ENCODE measurements around the gene CBFA2T2. TPM values are rescaled to one million over a fixed set of nuclear protein-coding genes. Genes with fewer than 3 reads are reported as not detected.

The CBFA2T2 gene
- total RNA-seq, 3 donors from 2014 or later (not counting 1 experiment from before 2014, with no cell fraction given) = 16.5 to 27.5 (median 18.5) TPM

DNA sequence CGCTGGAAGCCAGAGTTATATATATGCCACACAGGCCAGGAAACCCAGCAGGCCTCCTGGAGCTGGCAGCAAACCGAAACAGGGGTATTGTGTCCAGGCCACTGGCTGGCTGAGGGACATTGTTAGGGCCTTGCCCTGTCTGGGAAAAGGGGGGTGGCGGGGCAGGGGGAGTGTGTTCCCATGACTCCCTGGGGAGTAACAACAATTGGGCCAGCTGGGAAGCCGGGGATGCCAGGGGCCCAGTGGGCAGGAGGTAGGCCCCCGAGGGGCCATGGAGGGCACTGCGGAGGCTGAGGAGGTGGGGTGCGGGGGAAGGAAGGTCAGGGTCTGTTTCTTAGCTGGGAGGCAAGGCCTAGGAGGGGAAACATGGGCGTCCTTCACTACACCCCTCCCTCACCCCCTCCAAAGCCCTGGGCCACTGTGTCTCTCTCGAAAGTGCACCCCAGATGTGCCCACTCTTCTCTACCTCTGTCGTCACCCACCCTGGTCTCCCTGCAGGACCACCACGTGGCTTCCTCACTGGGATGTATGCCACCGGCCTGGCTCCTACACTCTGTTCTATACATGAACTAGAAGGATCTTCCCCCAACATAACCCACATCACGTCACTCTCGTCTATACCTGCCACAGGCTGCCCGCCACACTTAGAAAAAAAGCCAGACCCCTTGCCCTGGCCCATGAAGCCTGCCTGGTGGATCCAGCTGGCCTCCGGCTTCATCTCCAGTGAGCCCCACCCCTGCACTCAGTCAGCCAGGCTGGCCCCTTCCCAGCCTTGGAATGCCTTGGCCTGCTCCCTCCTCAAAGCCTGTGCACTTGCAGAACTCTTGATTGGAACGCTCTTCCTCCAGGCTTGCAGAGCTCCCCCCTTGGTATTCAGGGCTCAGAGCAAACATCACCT is 204.1 kb downstream of the CBFA2T2 start:
- ATAC-seq (no peak), DNase-seq (no peak)
- Histone ChIP-seq H3K27me3 (ENCODE audit: control insufficient read depth, insufficient read depth, low read length) (no peaks in the 10 kb centered on the region), H3K36me3 (ENCODE audit: control insufficient read depth, insufficient read depth, low read length) (no peaks in the 10 kb centered on the region), H3K27ac (ENCODE audit: low read length) (no peak overlapping the region), H3K4me1 (ENCODE audit: control insufficient read depth, insufficient read depth, low read length) (peaks cover 21% of the 10 kb centered on the region), H3K9me3 (ENCODE audit: control insufficient read depth, insufficient read depth, low read length) (no peaks in the 10 kb centered on the region), H3K4me3 (ENCODE audit: low read length) (no peak overlapping the region)
- H3K4me1 Mint-ChIP-seq = peaks cover 8 to 9% of the 10 kb centered on the region in 2 donors
- no peaks in the 10 kb centered on the region for H3K9me3 Mint-ChIP-seq
- TF ChIP-seq, protein P1, sequence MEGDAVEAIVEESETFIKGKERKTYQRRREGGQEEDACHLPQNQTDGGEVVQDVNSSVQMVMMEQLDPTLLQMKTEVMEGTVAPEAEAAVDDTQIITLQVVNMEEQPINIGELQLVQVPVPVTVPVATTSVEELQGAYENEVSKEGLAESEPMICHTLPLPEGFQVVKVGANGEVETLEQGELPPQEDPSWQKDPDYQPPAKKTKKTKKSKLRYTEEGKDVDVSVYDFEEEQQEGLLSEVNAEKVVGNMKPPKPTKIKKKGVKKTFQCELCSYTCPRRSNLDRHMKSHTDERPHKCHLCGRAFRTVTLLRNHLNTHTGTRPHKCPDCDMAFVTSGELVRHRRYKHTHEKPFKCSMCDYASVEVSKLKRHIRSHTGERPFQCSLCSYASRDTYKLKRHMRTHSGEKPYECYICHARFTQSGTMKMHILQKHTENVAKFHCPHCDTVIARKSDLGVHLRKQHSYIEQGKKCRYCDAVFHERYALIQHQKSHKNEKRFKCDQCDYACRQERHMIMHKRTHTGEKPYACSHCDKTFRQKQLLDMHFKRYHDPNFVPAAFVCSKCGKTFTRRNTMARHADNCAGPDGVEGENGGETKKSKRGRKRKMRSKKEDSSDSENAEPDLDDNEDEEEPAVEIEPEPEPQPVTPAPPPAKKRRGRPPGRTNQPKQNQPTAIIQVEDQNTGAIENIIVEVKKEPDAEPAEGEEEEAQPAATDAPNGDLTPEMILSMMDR (IDR thresholded peaks at IDR 0.05) = no peak
- no peaks in the 10 kb centered on the region for H3K27me3 Mint-ChIP-seq (ENCODE audit: low read depth in 2 of 2)
- H3K36me3 Mint-ChIP-seq = no peaks in the 10 kb centered on the region
- no peak overlapping the region for H3K27ac Mint-ChIP-seq
- intact Hi-C loops (cut with micrococcal nuclease) = no loop called here
- no peak overlapping the region for H3K4me3 Mint-ChIP-seq
- 91% methylated on average over 14 of the region's 17 CpGs for WGBS (ENCODE audit: insufficient coverage)

DNA sequence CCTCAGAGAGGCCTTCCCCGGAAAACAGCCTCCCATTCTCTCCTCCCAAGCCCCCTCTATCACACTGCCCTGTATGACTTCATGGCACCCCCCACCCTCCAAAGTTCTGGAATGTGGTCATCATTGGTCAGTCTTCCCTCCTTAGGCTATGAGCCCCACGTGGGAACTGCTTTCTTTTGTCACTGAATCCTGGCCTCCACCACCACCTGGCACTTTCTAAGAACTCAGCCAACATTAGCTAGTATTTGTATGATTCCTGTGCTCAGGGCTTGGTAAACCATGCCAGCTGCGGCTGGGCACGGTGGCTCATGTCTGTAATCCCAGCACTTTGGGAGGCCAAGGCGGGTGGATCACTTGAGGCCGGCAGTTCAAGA is 204.7 kb downstream of the CBFA2T2 start:
- Histone ChIP-seq H3K9me3 (ENCODE audit: control insufficient read depth, insufficient read depth, low read length) (no peaks in the 10 kb centered on the region), H3K27me3 (ENCODE audit: control insufficient read depth, insufficient read depth, low read length) (no peaks in the 10 kb centered on the region), H3K27ac (ENCODE audit: low read length) (no peak overlapping the region), H3K36me3 (ENCODE audit: control insufficient read depth, insufficient read depth, low read length) (no peaks in the 10 kb centered on the region), H3K4me1 (ENCODE audit: control insufficient read depth, insufficient read depth, low read length) (peaks cover 15% of the 10 kb centered on the region), H3K4me3 (ENCODE audit: low read length) (no peak overlapping the region)
- Mint-ChIP-seq H3K4me1 (peaks cover 6 to 7% of the 10 kb centered on the region in 2 donors), H3K27me3 (ENCODE audit: low read depth in 2 of 2) (no peaks in the 10 kb centered on the region), H3K27ac (no peak overlapping the region), H3K36me3 (no peaks in the 10 kb centered on the region), H3K9me3 (no peaks in the 10 kb centered on the region), H3K4me3 (no peak overlapping the region)
- intact Hi-C loops (cut with micrococcal nuclease) = no loop called here
- no peak for DNase-seq
- 89% methylated on average over 6 of the region's 6 CpGs for WGBS (ENCODE audit: insufficient coverage)
- no peak for ATAC-seq
- TF ChIP-seq, protein P1 (IDR thresholded peaks at IDR 0.05) = no peak

DNA sequence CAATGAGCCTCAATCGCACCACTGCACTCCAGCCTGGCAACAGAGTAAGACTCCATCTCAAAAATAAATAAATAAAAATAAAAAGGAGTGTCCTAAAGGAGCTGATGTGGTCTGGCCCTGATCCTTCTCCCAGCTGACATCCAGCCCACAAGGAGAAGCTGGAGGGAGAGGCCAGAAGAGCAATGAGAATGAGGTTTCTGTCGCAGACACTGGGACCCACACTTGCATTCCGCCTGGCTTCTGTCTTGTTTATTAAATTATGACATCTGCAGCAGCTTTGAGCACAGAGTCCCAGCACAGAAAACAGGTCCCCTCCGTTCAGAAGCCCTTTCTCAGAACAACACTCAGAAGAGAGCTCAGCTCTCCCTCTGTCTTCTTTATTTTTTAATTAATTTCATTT is 206.6 kb downstream of the CBFA2T2 start:
- H3K4me3 Mint-ChIP-seq = no peak overlapping the region
- WGBS (ENCODE audit: insufficient coverage) = 96% methylated on average over 3 of the region's 4 CpGs
- no peak for DNase-seq
- TF ChIP-seq, protein P1 (IDR thresholded peaks at IDR 0.05) = no peak
- no peaks in the 10 kb centered on the region for H3K36me3 Mint-ChIP-seq
- no peaks in the 10 kb centered on the region for H3K27me3 ChIP-seq (ENCODE audit: control insufficient read depth, insufficient read depth, low read length)
- H3K9me3 Mint-ChIP-seq = no peaks in the 10 kb centered on the region
- no peak for ATAC-seq
- no peaks in the 10 kb centered on the region for H3K9me3 ChIP-seq (ENCODE audit: control insufficient read depth, insufficient read depth, low read length)
- no peaks in the 10 kb centered on the region for H3K4me1 Mint-ChIP-seq
- no peaks in the 10 kb centered on the region for H3K36me3 ChIP-seq (ENCODE audit: control insufficient read depth, insufficient read depth, low read length)
- H3K4me1 ChIP-seq (ENCODE audit: control insufficient read depth, insufficient read depth, low read length) = no peaks in the 10 kb centered on the region
- no peak overlapping the region for H3K27ac ChIP-seq (ENCODE audit: low read length)
- intact Hi-C loops (cut with micrococcal nuclease) = no loop called here
- no peak overlapping the region for H3K27ac Mint-ChIP-seq
- no peak overlapping the region for H3K4me3 ChIP-seq (ENCODE audit: low read length)
- no peaks in the 10 kb centered on the region for H3K27me3 Mint-ChIP-seq (ENCODE audit: low read depth in 2 of 2)
